H1 (cell line): Measurements from ENCODE around the gene EPB42. TPM values are rescaled to one million over a fixed set of nuclear protein-coding genes. Genes with fewer than 3 reads are reported as not detected.

Source experiments
- CTCF ChIA-PET: fragments of 300-600 bp; sonication (Branson Sonifier 250); formaldehyde crosslinking; loops from one replicate; lab custom pipeline; 2021; ENCODE audit not compliant: partially characterized antibody; lab: Charles Lee
- POLR2A ChIA-PET: fragments of 300-600 bp; sonication (Branson Sonifier 250); formaldehyde crosslinking; loops from one replicate; lab custom pipeline; 2021; ENCODE audit warnings: inconsistent platforms; ENCODE audit not compliant: partially characterized antibody; lab: Charles Lee
- DNase-seq, 2 experiments: peaks; one replicate each; pipeline versions ENCODE4 v3.0.0 to v3.0.0-alpha.2; 2010 to 2022; ENCODE audit warnings: low spot score in 2 of 2, low read depth in 1 of 2, mixed read lengths in 1 of 2
- FAIRE-seq: peaks from 2 replicates; lab custom pipeline; 2011; peaks lifted over from hg19 to GRCh38; lab: Jason Lieb, UNC
- H2AFZ ChIP-seq: 2 replicates; pipeline ENCODE4 v1.8.1; 2012; ENCODE audit warnings: low read length, inconsistent platforms
- H2AK5ac ChIP-seq: 2 replicates; pipeline ENCODE4 v1.6.1; 2013; ENCODE audit warnings: low read depth, low read length
- H2BK120ac ChIP-seq: replicated peaks from 2 replicates; pipeline ENCODE3; 2013; ENCODE audit warnings: low read depth, low read length, inconsistent platforms
- H2BK12ac ChIP-seq: 2 replicates; pipeline ENCODE4 v1.6.1; 2013; ENCODE audit warnings: low read depth, low read length
- H2BK15ac ChIP-seq: 2 replicates; pipeline ENCODE4 v1.6.1; 2013; ENCODE audit warnings: low read length
- H2BK20ac ChIP-seq: 2 replicates; pipeline ENCODE4 v1.6.1; 2013; ENCODE audit warnings: low read length
- H2BK5ac ChIP-seq: 2 replicates; pipeline ENCODE4 v1.6.1; 2013; ENCODE audit warnings: low read depth, low read length
- H3K14ac ChIP-seq: 2 replicates; pipeline ENCODE4 v1.6.1; 2013; ENCODE audit warnings: inconsistent platforms; ENCODE audit not compliant: insufficient read length
- H3K18ac ChIP-seq: 2 replicates; pipeline ENCODE4 v1.6.1; 2013; ENCODE audit warnings: low read length; ENCODE audit errors: extremely low read depth
- H3K23ac ChIP-seq: 2 replicates; pipeline ENCODE4 v1.6.1; 2013; ENCODE audit warnings: inconsistent platforms; ENCODE audit not compliant: insufficient read length
- H3K23me2 ChIP-seq: 2 replicates; pipeline ENCODE4 v1.6.1; 2013; ENCODE audit warnings: low read depth, low read length
- H3K27ac ChIP-seq: 2 replicates; pipeline ENCODE4 v1.6.1; 2011; ENCODE audit warnings: low read depth, low read length, inconsistent platforms
- H3K27me3 ChIP-seq, 4 experiments: replicated peaks in 1 of 4; 1 replicate in 1 of 4; 2 replicates in 3 of 4; pipeline versions ENCODE4 v1.6.1 to v1.8.1; 2011 to 2013; ENCODE audit warnings: low read length in 3 of 4, mild to moderate bottlenecking in 3 of 4, inconsistent platforms in 2 of 4, mixed read lengths in 2 of 4, moderate library complexity in 1 of 4; ENCODE audit not compliant: control insufficient read depth in 3 of 4, insufficient read depth in 3 of 4; ENCODE audit errors: extremely low read depth in 1 of 4
- H3K36me3 ChIP-seq, 4 experiments: 2 replicates each; pipeline versions ENCODE4 v1.6.1 to v1.8.1; 2011 to 2013; ENCODE audit warnings: mild to moderate bottlenecking in 4 of 4, low read length in 3 of 4, moderate library complexity in 2 of 4, control low read depth in 1 of 4, inconsistent platforms in 1 of 4; ENCODE audit not compliant: insufficient read depth in 4 of 4, control insufficient read depth in 2 of 4
- H3K4ac ChIP-seq: replicated peaks from 2 replicates; pipeline ENCODE3; 2013; ENCODE audit warnings: low read length, low read depth, mixed read lengths, inconsistent platforms; ENCODE audit not compliant: insufficient read length
- H3K4me1 ChIP-seq, 4 experiments: replicated peaks in 1 of 4; 1 replicate in 1 of 4; 2 replicates in 3 of 4; pipeline versions ENCODE4 v1.6.1 to v1.8.1; 2011 to 2013; ENCODE audit warnings: low read length in 3 of 4, inconsistent platforms in 2 of 4, mixed read lengths in 1 of 4; ENCODE audit not compliant: insufficient read depth in 4 of 4, control insufficient read depth in 3 of 4
- H3K4me2 ChIP-seq, 2 experiments: 2 replicates each; pipeline versions ENCODE4 v1.6.1 to v1.8.1; 2011 to 2013; ENCODE audit warnings: low read depth in 2 of 2, low read length in 2 of 2, control low read depth in 1 of 2, inconsistent platforms in 1 of 2, mild to moderate bottlenecking in 1 of 2; ENCODE audit not compliant: insufficient read depth in 1 of 2
- H3K4me3 ChIP-seq, 4 experiments: fragments of 200-600, 300-600 bp in 1 of 4; sonication (generic), shearing (Covaris generic), sonication (Bioruptor Twin) in 1 of 4; 2 replicates each; pipeline versions ENCODE4 v1.5.1 to v1.8.1; 2011 to 2016; ENCODE audit warnings: low read length in 4 of 4, low read depth in 3 of 4, control low read depth in 2 of 4, inconsistent platforms in 2 of 4, mild to moderate bottlenecking in 2 of 4, mixed read lengths in 1 of 4, moderate library complexity in 1 of 4; ENCODE audit not compliant: insufficient read depth in 2 of 4; ENCODE audit errors: extremely low read depth in 1 of 4
- H3K56ac ChIP-seq: replicated peaks from 2 replicates; pipeline ENCODE3; 2013; ENCODE audit warnings: low read depth, mild to moderate bottlenecking, mixed read lengths, low read length, inconsistent platforms; ENCODE audit not compliant: insufficient read length
- H3K79me1 ChIP-seq: 2 replicates; pipeline ENCODE4 v1.6.1; 2013; ENCODE audit warnings: low read depth, low read length, control low read depth
- H3K79me2 ChIP-seq, 2 experiments: 2 replicates each; pipeline versions ENCODE4 v1.6.1 to v1.8.1; 2012 to 2013; ENCODE audit warnings: low read length in 2 of 2, mild to moderate bottlenecking in 2 of 2, inconsistent platforms in 1 of 2; ENCODE audit not compliant: insufficient read depth in 2 of 2, control insufficient read depth in 1 of 2
- H3K9ac ChIP-seq, 4 experiments: replicated peaks in 1 of 4; 1 replicate in 1 of 4; 2 replicates in 3 of 4; pipeline versions ENCODE4 v1.6.1 to v1.8.1; 2011 to 2013; ENCODE audit warnings: low read depth in 3 of 4, low read length in 3 of 4, control low read depth in 2 of 4, mild to moderate bottlenecking in 2 of 4, moderate library complexity in 2 of 4, inconsistent platforms in 1 of 4; ENCODE audit errors: extremely low read depth in 1 of 4
- H3K9me3 ChIP-seq, 2 experiments: 2 replicates each; pipeline versions ENCODE4 v1.6.1 to v1.8.1; 2012 to 2013; ENCODE audit warnings: mild to moderate bottlenecking in 2 of 2, moderate library complexity in 2 of 2, control low read depth in 1 of 2, inconsistent platforms in 1 of 2, low read depth in 1 of 2, low read length in 1 of 2, mixed read lengths in 1 of 2; ENCODE audit not compliant: insufficient read depth in 2 of 2
- H4K20me1 ChIP-seq, 2 experiments: replicated peaks in 1 of 2; 2 replicates each; pipeline versions ENCODE3 to v1.8.1; 2011 to 2013; ENCODE audit warnings: inconsistent platforms in 2 of 2, low read length in 2 of 2, mild to moderate bottlenecking in 1 of 2; ENCODE audit not compliant: insufficient read depth in 2 of 2, control insufficient read depth in 1 of 2
- H4K5ac ChIP-seq: 2 replicates; pipeline ENCODE4 v1.6.1; 2013; ENCODE audit warnings: low read length, low read depth, mixed read lengths, inconsistent platforms; ENCODE audit not compliant: insufficient read length
- H4K8ac ChIP-seq: 2 replicates; pipeline ENCODE4 v1.8.0; 2013; ENCODE audit warnings: mild to moderate bottlenecking, moderate library complexity, low read length, inconsistent platforms; ENCODE audit not compliant: insufficient read depth; ENCODE audit errors: extremely low read depth
- H4K91ac ChIP-seq: replicated peaks from 2 replicates; pipeline ENCODE3; 2013; ENCODE audit warnings: low read length, mixed read lengths, inconsistent platforms; ENCODE audit not compliant: insufficient read length
- CHD1 ChIP-seq: IDR thresholded peaks from 2 replicates; pipeline ENCODE4 v1.6.1; 2012; ENCODE audit warnings: low read depth, low read length, improper control_type of control experiment
- POLR2AphosphoS5 ChIP-seq: IDR thresholded peaks from 2 replicates; pipeline ENCODE4 v1.6.1; 2011; ENCODE audit warnings: low read depth, low read length
- WGBS, 2 experiments: shearing (Covaris generic) in 1 of 2; methylation state at CpG; one replicate each; pipeline versions ENCODE4 v1.1.6 to v1.1.7; 2013 to 2015; ENCODE audit warnings: low lambda C conversion rate in 2 of 2, mixed read lengths in 2 of 2, inconsistent platforms in 1 of 2, low coverage in 1 of 2, missing lambda C conversion rate in 1 of 2; ENCODE audit not compliant: insufficient replicate concordance in 2 of 2, insufficient coverage in 1 of 2, insufficient read length in 1 of 2; ENCODE audit errors: extremely low coverage in 1 of 2, missing lambda C conversion rate in 1 of 2; 5-methylcytosine and 5-hydroxymethylcytosine counted together
- polyA plus RNA-seq, 7 experiments: library from polyadenylated mRNA; depleted of rRNA in 3 of 7; stranded (reverse) in 5 of 7; unstranded in 2 of 7; fragments of >200 nt in 5 of 7; fragments of 200-250 nt in 2 of 7; gene quantifications; 1 replicate in 5 of 7; 2 replicates in 1 of 7; 4 replicates in 1 of 7; pipeline versions ENCODE4 v1.2.1 to v1.2.3, GENCODE V29; 2011 to 2013; ENCODE audit warnings: missing spikeins in 2 of 7, mixed read lengths in 2 of 7
- total RNA-seq: library from RNA; stranded (reverse); fragmentation: NEBNext Ultra II Directional; extraction: Animal tissue kit (Norgen Biotek cat#: 25700); gene quantifications from 2 replicates; pipeline ENCODE4 v1.2.1, GENCODE V29; 2021

The EPB42 gene
- total and polyA plus RNA-seq, 2 of the 8 experiments (the other 6 are each of a cell fraction or from before 2014, with no cell fraction given): not detected

- Histone ChIP-seq H4K5ac (no peak overlapping the region), H3K23ac (no peak overlapping the region), H3K4ac (no peak overlapping the region)
- TF ChIP-seq POLR2AphosphoS5 (no peak), CHD1 (no peak)
- TF ChIP-seq, all 59 proteins: peak for 0
- Histone ChIP-seq H2BK5ac (no peak overlapping the region), H2BK12ac (no peak overlapping the region), H4K20me1 (no peaks in the 10 kb centered on the region), H3K23me2 (no peaks in the 10 kb centered on the region), H3K14ac (no peak overlapping the region), H2BK20ac (no peak overlapping the region), H4K91ac (no peak overlapping the region), H3K4me1 (no peaks in the 10 kb centered on the region), H3K27ac (no peak overlapping the region), H3K56ac (no peak overlapping the region), H2BK120ac (no peak overlapping the region), H3K9me3 (no peaks in the 10 kb centered on the region), H2BK15ac (no peak overlapping the region), H3K79me2 (no peaks in the 10 kb centered on the region), H4K8ac (no peak overlapping the region), H3K9ac (no peak overlapping the region), H3K18ac (no peak overlapping the region), H2AFZ (no peak overlapping the region), H3K79me1 (no peaks in the 10 kb centered on the region), H3K4me3 (no peak overlapping the region), H2AK5ac (no peak overlapping the region), H3K27me3 (no peaks in the 10 kb centered on the region), H3K36me3 (no peaks in the 10 kb centered on the region), H3K4me2 (no peak overlapping the region)
- ChIA-PET CTCF (interaction anchor here (0.7 to 2.1 kb wide), 6 partner anchors 11 to 1716 kb away, joined by 3 to 10 read pairs (median 8); no protein-coding TSS in a partner anchor), POLR2A (no interaction called here)
- no peak for DNase-seq
- FAIRE-seq: no peak
- WGBS, 2 experiments: 91% methylated on average over 6 of the region's 6 CpGs; no CpG with 5 or more reads in 1 of the 2 experiments
Observed at GRCh38 chr15:43246261-43246774, 25.5 kb upstream of the EPB42 start.
